H1 (cell line): ENCODE results near the gene MADD.

Experiments
- EP300 ChIP-seq, 2 experiments: IDR thresholded peaks; 1 replicate in 1 of 2; 2 replicates in 1 of 2; pipeline ENCODE4 v1.6.1; 2011 to 2012; ENCODE audit warnings: low read depth in 2 of 2, low read length in 2 of 2, mild to moderate bottlenecking in 2 of 2, borderline replicate concordance in 1 of 2, inconsistent platforms in 1 of 2, moderate library complexity in 1 of 2
- KDM4A ChIP-seq: IDR thresholded peaks from one replicate; pipeline ENCODE4 v1.7.1; 2012; ENCODE audit warnings: low read depth, mild to moderate bottlenecking, moderate library complexity, low read length, inconsistent platforms; ENCODE audit not compliant: severe bottlenecking
- RAD21 ChIP-seq, 2 experiments: IDR thresholded peaks in 1 of 2; conservative IDR thresholded peaks in 1 of 2; 2 replicates each; pipeline ENCODE4 v1.6.1; 2011; ENCODE audit warnings: low read depth in 2 of 2, low read length in 2 of 2, improper control_type of control experiment in 1 of 2, inconsistent platforms in 1 of 2, mild to moderate bottlenecking in 1 of 2, moderate library complexity in 1 of 2
- RBBP5 ChIP-seq: IDR thresholded peaks from 2 replicates; pipeline ENCODE4 v1.7.1; 2012; ENCODE audit warnings: low read depth, mild to moderate bottlenecking, inconsistent platforms, low read length, moderate library complexity, borderline replicate concordance
- YY1 ChIP-seq: IDR thresholded peaks from 2 replicates; pipeline ENCODE4 v1.6.1; 2011; ENCODE audit warnings: low read depth, mild to moderate bottlenecking, low read length

GRCh38 chr11:47295385-47295784, 25.5 kb downstream of the MADD start:
- TF ChIP-seq RAD21 (IDR thresholded peaks at IDR 0.05 in 1 of 2, conservative IDR thresholded peaks at IDR 0.05 in 1 of 2; ENCODE audit: low read depth in 2 of 2, low read length in 2 of 2) (no peak), EP300 (IDR thresholded peaks at IDR 0.05; ENCODE audit: borderline replicate concordance in 1 of 2, low read depth in 2 of 2, low read length in 2 of 2) (no peak), YY1 (no peak), KDM4A (no peak), RBBP5 (no peak)
